Thoracic aorta (tissue), 2 donors: ENCODE measurements around the gene GULP1. TPM values are rescaled to one million over a fixed set of nuclear protein-coding genes. Genes with fewer than 3 reads are reported as not detected.

Experiments
- ATAC-seq: fragments of 150-250 bp; one replicate; pipeline ENCODE4 v1.8.0; 2017; ENCODE audit warnings: low read depth; ENCODE audit not compliant: insufficient number of reproducible peaks, low FRiP score
- DNase-seq: peaks from one replicate; pipeline ENCODE4 v3.0.0-alpha.2; 2020; ENCODE audit warnings: low spot score
- H3K27ac ChIP-seq, 2 donors: fragments of 200-600 bp; sonication (generic); 1 replicate in 1 of 2; 2 replicates in 1 of 2; pipeline ENCODE4 v1.5.1; 2016; ENCODE audit warnings: mild to moderate bottlenecking in 2 of 2, moderate library complexity in 2 of 2
- H3K27me3 ChIP-seq: fragments of 200-600 bp; sonication (generic); replicated peaks from 2 replicates; pipeline ENCODE4 v1.6.0; 2016; ENCODE audit warnings: mild to moderate bottlenecking; ENCODE audit not compliant: insufficient read depth
- H3K36me3 ChIP-seq: fragments of 200-600 bp; sonication (generic); one replicate; pipeline ENCODE4 v1.5.1; 2016
- H3K4me1 ChIP-seq, 2 donors: fragments of 200-600 bp; sonication (generic); 1 replicate in 1 of 2; 2 replicates in 1 of 2; pipeline versions ENCODE4 v1.5.1 to v1.6.0; 2016; ENCODE audit warnings: low read depth in 2 of 2, mild to moderate bottlenecking in 1 of 2; ENCODE audit not compliant: control insufficient read depth in 1 of 2
- H3K4me3 ChIP-seq: fragments of 200-600 bp; sonication (generic); 2 replicates; pipeline ENCODE4 v1.5.1; 2016; ENCODE audit warnings: mild to moderate bottlenecking
- H3K9me3 ChIP-seq: fragments of 200-600 bp; sonication (generic); 2 replicates; pipeline ENCODE4 v1.5.1; 2016
- CTCF ChIP-seq: fragments of 200-600 bp; sonication (generic); IDR thresholded peaks from one replicate; pipeline ENCODE4 v1.5.1; 2019; ENCODE audit warnings: antibody characterized with exemption
- total RNA-seq, 2 donors: library from RNA; depleted of rRNA; stranded (reverse); fragments of >200 nt; gene quantifications; one replicate each; pipeline versions ENCODE4 v1.1.0 to v1.2.3, GENCODE V29; 2016

Gene GULP1
- total RNA-seq, 2 donors from 2014 or later: 64.0 to 80.9 TPM

- H3K9me3 ChIP-seq: no peaks in the 10 kb centered on the region
- no peaks in the 10 kb centered on the region for H3K4me1 ChIP-seq
- H3K4me3 ChIP-seq: no peak overlapping the region
- H3K36me3 ChIP-seq: no peaks in the 10 kb centered on the region
- ATAC-seq: no peak
- no peak overlapping the region for H3K27ac ChIP-seq
- no peak for TF ChIP-seq CTCF
- DNase-seq: no peak
- no peaks in the 10 kb centered on the region for H3K27me3 ChIP-seq
Observed at GRCh38 chr2:188622601-188623260, 331.1 kb downstream of the GULP1 start.

GRCh38 chr2:188623995-188624643 lies 332.4 kb downstream of the GULP1 start:
- ATAC-seq (no peak), DNase-seq (no peak)
- no peaks in the 10 kb centered on the region for H3K9me3 ChIP-seq
- no peak for TF ChIP-seq CTCF
- H3K27me3 ChIP-seq: no peaks in the 10 kb centered on the region
- no peaks in the 10 kb centered on the region for H3K36me3 ChIP-seq
- H3K4me1 ChIP-seq: peaks cover 3 to 5% of the 10 kb centered on the region in 2 donors
- H3K4me3 ChIP-seq: no peak overlapping the region
- H3K27ac ChIP-seq: no peak overlapping the region

- peaks cover 19 to 21% of the 10 kb centered on the region in 2 donors for H3K4me1 ChIP-seq
- no peak for ATAC-seq
- no peaks in the 10 kb centered on the region for H3K36me3 ChIP-seq
- H3K27me3 ChIP-seq: no peaks in the 10 kb centered on the region
- H3K27ac ChIP-seq: no peak overlapping the region
- H3K4me3 ChIP-seq: no peak overlapping the region
- no peak for TF ChIP-seq CTCF
- no peak for DNase-seq
- no peaks in the 10 kb centered on the region for H3K9me3 ChIP-seq
Observed at GRCh38 chr2:188627471-188627870, 335.8 kb downstream of the GULP1 start.

- no peak overlapping the region for H3K4me3 ChIP-seq
- TF ChIP-seq CTCF: no peak
- H3K4me1 ChIP-seq: peaks cover 19 to 21% of the 10 kb centered on the region in 2 donors
- H3K36me3 ChIP-seq: no peaks in the 10 kb centered on the region
- DNase-seq (no peak), ATAC-seq (no peak)
- no peaks in the 10 kb centered on the region for H3K9me3 ChIP-seq
- no peaks in the 10 kb centered on the region for H3K27me3 ChIP-seq
- peak overlapping the region; percentile 6 to 57 for H3K27ac ChIP-seq
Observed at GRCh38 chr2:188628989-188629752, 337.5 kb downstream of the GULP1 start.
